GM19328 (cell line): Measurements from ENCODE around the gene DDX31.
"Not testable (repeated sequence)": the region's sequence is repeated elsewhere in the genome, so short reads cannot be mapped to it uniquely, and the experiment has no call there.

Experiments
- ATAC-seq: cut with Tn5 transposase; IDR thresholded peaks from one replicate; pipeline ENCODE4 v1.9.1; 2021; ENCODE audit warnings: mild to moderate bottlenecking, moderate library complexity; ENCODE audit not compliant: unreplicated experiment

DDX31 gene

GRCh38 chr9:132583584-132584304 is 86.0 kb downstream of the DDX31 start:
- no peak for ATAC-seq

- ATAC-seq: no peak
Measured at GRCh38 chr9:132582786-132583583, 86.8 kb downstream of the DDX31 start.

- no peak for ATAC-seq
Measured at GRCh38 chr9:132582276-132582785, 87.5 kb downstream of the DDX31 start, which contains the start of gene BARHL1. TSS of gene BARHL1 (plus strand) at chr9:132582606. CDS start at chr9:132582798, 192 bp downstream.

GRCh38 chr9:132579427-132579798 is 90.4 kb downstream of the DDX31 start:
- no peak for ATAC-seq

GRCh38 chr9:132578367-132578932 is 91.3 kb downstream of the DDX31 start:
- no peak for ATAC-seq

- ATAC-seq: no peak
Measured at GRCh38 chr9:132577119-132577518, 92.7 kb downstream of the DDX31 start.

GRCh38 chr9:132575811-132576210 is 94.0 kb downstream of the DDX31 start:
- no peak for ATAC-seq

GRCh38 chr9:132575005-132575609 is 94.7 kb downstream of the DDX31 start:
- ATAC-seq: no peak

- ATAC-seq: no peak
Measured at GRCh38 chr9:132572921-132573320, 96.9 kb downstream of the DDX31 start.

GRCh38 chr9:132571806-132572600 is 97.8 kb downstream of the DDX31 start:
- no peak for ATAC-seq

GRCh38 chr9:132568787-132569186 is 101.0 kb downstream of the DDX31 start:
- ATAC-seq: not testable (repeated sequence)

- no peak for ATAC-seq
Measured at GRCh38 chr9:132564526-132564925, 105.3 kb downstream of the DDX31 start.

- ATAC-seq: no peak
Measured at GRCh38 chr9:132562306-132562573, 107.5 kb downstream of the DDX31 start.

GRCh38 chr9:132560616-132561202 is 109.1 kb downstream of the DDX31 start:
- no peak for ATAC-seq

- ATAC-seq: no peak
Measured at GRCh38 chr9:132559711-132560110, 110.1 kb downstream of the DDX31 start.

- no peak for ATAC-seq
Measured at GRCh38 chr9:132557159-132557558, 112.6 kb downstream of the DDX31 start.

GRCh38 chr9:132556714-132557113 is 113.1 kb downstream of the DDX31 start:
- ATAC-seq: no peak

- ATAC-seq: no peak
Measured at GRCh38 chr9:132556235-132556634, 113.5 kb downstream of the DDX31 start.

- no peak for ATAC-seq
Measured at GRCh38 chr9:132555528-132555927, 114.3 kb downstream of the DDX31 start.

GRCh38 chr9:132554755-132555154 is 115.0 kb downstream of the DDX31 start:
- ATAC-seq: no peak
